Glomerular visceral epithelial cell (primary cell): ENCODE data around the gene BANP.
"Not testable (repeated sequence)": the region's sequence is repeated elsewhere in the genome, so short reads cannot be mapped to it uniquely, and the experiment has no call there.

Experiments used
- DNase-seq: peaks from one replicate; pipeline ENCODE4 v3.0.0-alpha.2; 2016; ENCODE audit errors: extremely low spot score

The BANP gene

GRCh38 chr16:88047462-88047861, 96.2 kb downstream of the BANP start:
- no peak for DNase-seq

GRCh38 chr16:88048985-88049384, 97.8 kb downstream of the BANP start:
- no peak for DNase-seq

GRCh38 chr16:88049561-88050545, 98.6 kb downstream of the BANP start:
- DNase-seq: no peak

GRCh38 chr16:88050952-88051660, 99.9 kb downstream of the BANP start:
- no peak for DNase-seq

- no peak for DNase-seq
Measured at GRCh38 chr16:88052661-88053060, 101.4 kb downstream of the BANP start.

GRCh38 chr16:88053479-88053878, 102.2 kb downstream of the BANP start:
- DNase-seq: not testable (repeated sequence)

GRCh38 chr16:88055356-88055755, 104.1 kb downstream of the BANP start:
- no peak for DNase-seq

GRCh38 chr16:88056212-88056611, 105.0 kb downstream of the BANP start:
- no peak for DNase-seq

- no peak for DNase-seq
Measured at GRCh38 chr16:88057656-88058055, 106.4 kb downstream of the BANP start.

- DNase-seq: no peak
Measured at GRCh38 chr16:88058136-88058535, 106.9 kb downstream of the BANP start.

- no peak for DNase-seq
Measured at GRCh38 chr16:88058817-88059216, 107.6 kb downstream of the BANP start.

GRCh38 chr16:88059701-88060386, 108.6 kb downstream of the BANP start:
- DNase-seq: no peak

- DNase-seq: no peak
Measured at GRCh38 chr16:88060524-88061219, 109.4 kb downstream of the BANP start.

- DNase-seq: no peak
Measured at GRCh38 chr16:88061346-88062110, 110.3 kb downstream of the BANP start.

GRCh38 chr16:88062341-88063210, 111.3 kb downstream of the BANP start:
- DNase-seq: peak; percentile 50

- no peak for DNase-seq
Measured at GRCh38 chr16:88063211-88063773, 112.1 kb downstream of the BANP start.

GRCh38 chr16:88064011-88064888, 113.0 kb downstream of the BANP start:
- DNase-seq: no peak

- DNase-seq: no peak
Measured at GRCh38 chr16:88064889-88065746, 113.9 kb downstream of the BANP start.
